ENCODE data around the gene XRN1.

DNA sequence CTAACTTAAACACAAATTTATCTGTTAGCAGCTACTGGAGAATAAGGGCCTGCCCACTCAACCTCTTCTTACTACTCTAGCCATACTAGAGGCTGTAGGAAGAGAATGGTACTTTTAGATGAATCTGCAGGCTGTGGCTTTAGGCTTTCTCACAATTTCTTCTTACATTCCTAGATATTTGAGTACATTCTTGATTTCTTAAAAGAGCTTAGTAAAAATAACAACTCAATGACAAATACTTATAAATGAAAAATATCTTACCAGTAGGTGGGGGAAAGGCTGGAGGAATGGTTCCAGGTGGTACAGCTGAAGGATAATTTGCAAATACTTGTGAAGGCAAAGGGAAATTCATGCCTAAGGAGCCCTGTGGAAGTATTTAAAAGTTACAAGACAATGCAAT is 129.5 kb downstream of the XRN1 start:
- TF ChIP-seq POLR2A (IDR thresholded peaks at IDR 0.05) (no peak), CTCF (IDR thresholded peaks at IDR 0.05) (no peak)
